PC-9 (cell line): ENCODE results near the gene MTERF1. TPM values are rescaled to one million over a fixed set of nuclear protein-coding genes. Genes with fewer than 3 reads are reported as not detected.
"Not testable (repeated sequence)": the region's sequence is repeated elsewhere in the genome, so short reads cannot be mapped to it uniquely, and the experiment has no call there.

Experiments
- BruUV-seq: library from RNA; stranded (reverse); fragments of 400-500 nt; replicated peaks from 2 replicates; lab custom pipeline; 2021; lab: Mats Ljungman, UMichigan
- CTCF ChIA-PET: fragments of 300-600 bp; sonication (Branson Sonifier 250); formaldehyde crosslinking; loops from one replicate; lab custom pipeline; 2022; ENCODE audit warnings: antibody characterized with exemption; lab: Charles Lee
- POLR2A ChIA-PET: fragments of 300-600 bp; sonication (Branson Sonifier 250); formaldehyde crosslinking; loops from one replicate; lab custom pipeline; 2022; ENCODE audit warnings: antibody characterized with exemption; ENCODE audit not compliant: unreplicated experiment; lab: Charles Lee
- DNase-seq, 2 experiments: peaks; one replicate each; pipeline versions ENCODE4 v3.0.0 to v3.0.0-alpha.2; 2015 to 2022; ENCODE audit warnings: mixed read lengths in 1 of 2
- H2AFZ ChIP-seq: fragments of 200-600 bp; sonication (generic); 2 replicates; pipeline ENCODE4 v1.8.1; 2017; ENCODE audit warnings: antibody characterized with exemption
- H3F3A ChIP-seq: fragments of 200-600 bp; sonication (generic); 2 replicates; pipeline ENCODE4 v1.8.1; 2017; ENCODE audit warnings: antibody characterized with exemption, mild to moderate bottlenecking, low read depth; ENCODE audit not compliant: insufficient read depth
- H3K27ac ChIP-seq: fragments of 200-600 bp; sonication (generic); 2 replicates; pipeline ENCODE4 v1.6.1; 2016; ENCODE audit warnings: mixed run types
- H3K27me3 ChIP-seq: fragments of 200-600 bp; sonication (generic); 2 replicates; pipeline ENCODE4 v1.6.1; 2016; ENCODE audit warnings: low read depth, mixed run types; ENCODE audit not compliant: insufficient read depth
- H3K36me3 ChIP-seq: fragments of 200-600 bp; sonication (generic); 2 replicates; pipeline ENCODE4 v1.6.1; 2016; ENCODE audit warnings: low read depth, mixed run types
- H3K4me1 ChIP-seq: fragments of 200-600 bp; sonication (generic); replicated peaks from 2 replicates; pipeline ENCODE4 v1.6.1; 2016; ENCODE audit warnings: mixed run types; ENCODE audit not compliant: insufficient read depth
- H3K4me2 ChIP-seq: fragments of 200-600 bp; sonication (generic); 2 replicates; pipeline ENCODE4 v1.6.1; 2017; ENCODE audit warnings: mixed run types
- H3K4me3 ChIP-seq: fragments of 200-600 bp; sonication (generic); 2 replicates; pipeline ENCODE4 v1.6.1; 2016; ENCODE audit warnings: mixed run types
- H3K79me2 ChIP-seq: fragments of 200-600 bp; sonication (generic); 2 replicates; pipeline ENCODE4 v1.6.1; 2017; ENCODE audit warnings: low read depth, mixed run types
- H3K9me2 ChIP-seq: fragments of 200-600 bp; sonication (generic); 2 replicates; pipeline ENCODE4 v1.8.1; 2017; ENCODE audit warnings: mild to moderate bottlenecking; ENCODE audit not compliant: insufficient read depth
- H3K9me3 ChIP-seq: fragments of 200-600 bp; sonication (generic); 2 replicates; pipeline ENCODE4 v1.8.1; 2016; ENCODE audit warnings: low read depth; ENCODE audit not compliant: insufficient read depth
- H4K20me1 ChIP-seq: fragments of 200-600 bp; sonication (generic); 2 replicates; pipeline ENCODE4 v1.8.1; 2017; ENCODE audit not compliant: insufficient read depth
- CTCF ChIP-seq: fragments of 200-600 bp; sonication (generic); conservative IDR thresholded peaks from 2 replicates; pipeline ENCODE4 v1.6.1; 2017; ENCODE audit warnings: mixed run types, antibody characterized with exemption, mild to moderate bottlenecking, moderate library complexity
- EZH2 ChIP-seq: fragments of 200-600 bp; sonication (generic); IDR thresholded peaks from 2 replicates; pipeline ENCODE4 v1.8.0; 2017; ENCODE audit warnings: antibody characterized with exemption, low read depth
- intact Hi-C: fragments of 100-400 bp; cut with micrococcal nuclease; formaldehyde crosslinking; loops from one replicate; pipeline ENCODE4 v1.10.0; 2022; ENCODE audit not compliant: unreplicated experiment
- total RNA-seq: library from RNA; stranded (reverse); gene quantifications from 2 replicates; pipeline ENCODE4 v1.2.3, GENCODE V29; 2021

The MTERF1 gene
- total RNA-seq, 1 experiment from 2014 or later, result 16.9 TPM

- ChIA-PET POLR2A (no interaction called here), CTCF (interaction anchor here (0.7 to 1.2 kb wide), 2 partner anchors 36 to 90 kb away, joined by 3 read pairs; no protein-coding TSS in a partner anchor)
- BruUV-seq, result no TSS peak
- no peaks in the 10 kb centered on the region for H3F3A ChIP-seq
- H3K27ac ChIP-seq, result no peak overlapping the region
- no peaks in the 10 kb centered on the region for H3K9me2 ChIP-seq
- no peaks in the 10 kb centered on the region; the same call in 1 of the 2 replicates for H3K9me3 ChIP-seq
- no peaks in the 10 kb centered on the region for H4K20me1 ChIP-seq
- no peak overlapping the region for H3K4me2 ChIP-seq
- no peaks in the 10 kb centered on the region for H3K36me3 ChIP-seq
- TF ChIP-seq EZH2 (no peak), CTCF (no peak)
- no peak overlapping the region for H2AFZ ChIP-seq
- DNase-seq, result no peak
- no peaks in the 10 kb centered on the region for H3K27me3 ChIP-seq
- H3K4me3 ChIP-seq, result no peak overlapping the region
- H3K79me2 ChIP-seq, result no peaks in the 10 kb centered on the region
- intact Hi-C loops, result no loop called here
- H3K4me1 ChIP-seq, result no peaks in the 10 kb centered on the region
Measured at GRCh38 chr7:91866599-91867148, 13.8 kb downstream of the MTERF1 start.

GRCh38 chr7:91865511-91865910 lies 15.0 kb downstream of the MTERF1 start:
- CTCF ChIA-PET, result interaction anchor here (0.5 kb wide), 1 partner anchor 75 kb away, joined by 3 read pairs; the partner anchor contains the start of gene AKAP9
- H3K9me3 ChIP-seq, result no peaks in the 10 kb centered on the region; the same call in 1 of the 2 replicates
- DNase-seq, result no peak
- H3K36me3 ChIP-seq, result no peaks in the 10 kb centered on the region
- BruUV-seq, result no TSS peak
- H3K27ac ChIP-seq, result no peak overlapping the region
- H3K79me2 ChIP-seq, result no peaks in the 10 kb centered on the region
- H3K4me2 ChIP-seq, result no peak overlapping the region
- no peaks in the 10 kb centered on the region for H3K9me2 ChIP-seq
- no peaks in the 10 kb centered on the region for H3F3A ChIP-seq
- H4K20me1 ChIP-seq, result no peaks in the 10 kb centered on the region
- POLR2A ChIA-PET, result no interaction called here
- no peak overlapping the region for H2AFZ ChIP-seq
- H3K4me3 ChIP-seq, result no peak overlapping the region
- intact Hi-C loops, result no loop called here
- no peaks in the 10 kb centered on the region for H3K4me1 ChIP-seq
- no peaks in the 10 kb centered on the region for H3K27me3 ChIP-seq
- TF ChIP-seq CTCF, result no peak
- TF ChIP-seq EZH2, result no peak

- POLR2A ChIA-PET, result not testable (repeated sequence)
Measured at GRCh38 chr7:91864604-91865003, 15.9 kb downstream of the MTERF1 start.

GRCh38 chr7:91864070-91864469 lies 16.4 kb downstream of the MTERF1 start:
- CTCF ChIA-PET, result no interaction called here
- no TSS peak for BruUV-seq
- intact Hi-C loops, result no loop called here

More at GRCh38 chr7:91864604-91865003, 15.9 kb downstream of the MTERF1 start:
- H3K4me1 ChIP-seq, DNase-seq, H3K9me2 ChIP-seq, H3K4me2 ChIP-seq, H4K20me1 ChIP-seq, H2AFZ ChIP-seq, H3K27ac ChIP-seq, intact Hi-C loops, H3K4me3 ChIP-seq, H3K79me2 ChIP-seq, H3F3A ChIP-seq, H3K36me3 ChIP-seq, BruUV-seq, H3K27me3 ChIP-seq, H3K9me3 ChIP-seq: not testable (repeated sequence)
- CTCF ChIA-PET, result interaction anchor here (0.6 kb wide), 1 partner anchor 15 kb away, joined by 5 read pairs; no protein-coding TSS in a partner anchor

More at GRCh38 chr7:91864070-91864469, 16.4 kb downstream of the MTERF1 start:
- TF ChIP-seq CTCF (no peak), EZH2 (no peak)
- no peaks in the 10 kb centered on the region for H3K79me2 ChIP-seq
- H3K4me3 ChIP-seq, result no peak overlapping the region
- no peaks in the 10 kb centered on the region for H4K20me1 ChIP-seq
- H3K4me1 ChIP-seq, result no peaks in the 10 kb centered on the region
- no peaks in the 10 kb centered on the region for H3K9me2 ChIP-seq
- H3K27me3 ChIP-seq, result no peaks in the 10 kb centered on the region
- H3K27ac ChIP-seq, result no peak overlapping the region
- no peaks in the 10 kb centered on the region for H3K36me3 ChIP-seq
- H3K4me2 ChIP-seq, result no peak overlapping the region
- no peak for DNase-seq
- POLR2A ChIA-PET, result interaction anchor here (0.6 kb wide), 1 partner anchor 705 kb away, joined by 4 read pairs; no protein-coding TSS in a partner anchor
- no peaks in the 10 kb centered on the region for H3F3A ChIP-seq
- H3K9me3 ChIP-seq, result no peaks in the 10 kb centered on the region
- H2AFZ ChIP-seq, result no peak overlapping the region
